Natural killer cell treated with Interleukin-12 subunit alpha and Interleukin-12 subunit beta and Interleukin-15 and Interleukin-18, amount 100 ng/mL, for 72 hours (primary cell): ENCODE measurements around the gene SPDYE2. TPM values are rescaled to one million over a fixed set of nuclear protein-coding genes. Genes with fewer than 3 reads are reported as not detected.
A peak's percentile ranks its signal among the peaks of the same experiment; 100 is the strongest.
"Not testable (repeated sequence)": the region's sequence is repeated elsewhere in the genome, so short reads cannot be mapped to it uniquely, and the experiment has no call there.

Source experiments
- ATAC-seq, 2 donors: fragments of 150-1000 bp; cut with Tn5 transposase in 1 of 2; sonication (Bioruptor Pico), chemical (Tn5 transposase) in 1 of 2; 2 replicates each; pipeline ENCODE4 v1.10.0; 2021
- DNase-seq: peaks from one replicate; pipeline ENCODE4 v3.0.0; 2022; ENCODE audit warnings: low spot score
- H3K27ac Mint-ChIP-seq, 2 donors: 1 replicate in 1 of 2; 2 replicates in 1 of 2; pipeline ENCODE4 v1.8.0; 2022; ENCODE audit warnings: mixed read lengths in 2 of 2, mild to moderate bottlenecking in 1 of 2, moderate library complexity in 1 of 2
- H3K27me3 Mint-ChIP-seq, 2 donors: 1 replicate in 1 of 2; 2 replicates in 1 of 2; pipeline ENCODE4 v1.8.0; 2022; ENCODE audit warnings: mixed read lengths in 2 of 2
- H3K36me3 Mint-ChIP-seq: one replicate; pipeline ENCODE4 v1.8.0; 2022; ENCODE audit warnings: mixed read lengths
- H3K4me1 Mint-ChIP-seq, 2 donors: 1 replicate in 1 of 2; 2 replicates in 1 of 2; pipeline ENCODE4 v1.8.0; 2022; ENCODE audit warnings: low read depth in 2 of 2, mixed read lengths in 2 of 2, mild to moderate bottlenecking in 1 of 2
- H3K4me3 Mint-ChIP-seq: one replicate; pipeline ENCODE4 v1.8.0; 2022; ENCODE audit warnings: mixed read lengths
- H3K9me3 Mint-ChIP-seq: 2 replicates; pipeline ENCODE4 v1.8.0; 2022; ENCODE audit warnings: mixed read lengths
- total RNA-seq, 2 donors: library from RNA; stranded (reverse); gene quantifications; one replicate each; pipeline ENCODE4 v1.2.3, GENCODE V29; 2022

SPDYE2 gene
- under 1 TPM in 1 of 2 donors, not detected in 1; 0.53 TPM for total RNA-seq

- H3K4me1 Mint-ChIP-seq, H3K27me3 Mint-ChIP-seq, H3K4me3 Mint-ChIP-seq, H3K36me3 Mint-ChIP-seq, H3K9me3 Mint-ChIP-seq, H3K27ac Mint-ChIP-seq, DNase-seq: not testable (repeated sequence)
- ATAC-seq, result peak in 1 of 2 donors; percentile 47
These were observed at the start of gene SPDYE2 for GRCh38 chr7:102550808-102551422. SPDYE2 (plus strand) TSS chr7:102551226; CDS start chr7:102553256, 2,030 bp downstream.

GRCh38 chr7:102503141-102503540 is 47.9 kb upstream of the SPDYE2 start:
- not testable (repeated sequence) for H3K27me3 Mint-ChIP-seq, H3K36me3 Mint-ChIP-seq

GRCh38 chr7:102505298-102506185 is 45.5 kb upstream of the SPDYE2 start:
- ATAC-seq, result peak in 1 of 2 donors; percentile 11
- not testable (repeated sequence) for H3K27ac Mint-ChIP-seq, DNase-seq, H3K4me3 Mint-ChIP-seq, H3K9me3 Mint-ChIP-seq, H3K27me3 Mint-ChIP-seq, H3K4me1 Mint-ChIP-seq, H3K36me3 Mint-ChIP-seq

More at GRCh38 chr7:102503141-102503540, 47.9 kb upstream of the SPDYE2 start:
- not testable (repeated sequence) for DNase-seq, H3K9me3 Mint-ChIP-seq, H3K4me1 Mint-ChIP-seq, H3K27ac Mint-ChIP-seq, H3K4me3 Mint-ChIP-seq
- peak in 1 of 2 donors; percentile 27 for ATAC-seq

GRCh38 chr7:102507410-102508088 is 43.5 kb upstream of the SPDYE2 start:
- H3K9me3 Mint-ChIP-seq, ATAC-seq, H3K4me3 Mint-ChIP-seq, H3K27me3 Mint-ChIP-seq, DNase-seq, H3K36me3 Mint-ChIP-seq, H3K27ac Mint-ChIP-seq, H3K4me1 Mint-ChIP-seq: not testable (repeated sequence)

- DNase-seq, H3K9me3 Mint-ChIP-seq, H3K27ac Mint-ChIP-seq, H3K4me3 Mint-ChIP-seq, H3K27me3 Mint-ChIP-seq, H3K4me1 Mint-ChIP-seq, ATAC-seq, H3K36me3 Mint-ChIP-seq: not testable (repeated sequence)
These were observed 40.5 kb upstream of the SPDYE2 start for GRCh38 chr7:102510575-102510974.

- not testable (repeated sequence) for H3K4me1 Mint-ChIP-seq, H3K4me3 Mint-ChIP-seq, DNase-seq, H3K27me3 Mint-ChIP-seq, H3K36me3 Mint-ChIP-seq, H3K27ac Mint-ChIP-seq, H3K9me3 Mint-ChIP-seq
- peak; percentile 47 to 68 for ATAC-seq
These were observed 39.0 kb upstream of the SPDYE2 start for GRCh38 chr7:102511860-102512522.

GRCh38 chr7:102512642-102513221 is 38.3 kb upstream of the SPDYE2 start:
- not testable (repeated sequence) for H3K4me1 Mint-ChIP-seq, H3K27ac Mint-ChIP-seq, ATAC-seq, H3K9me3 Mint-ChIP-seq, DNase-seq, H3K27me3 Mint-ChIP-seq, H3K36me3 Mint-ChIP-seq, H3K4me3 Mint-ChIP-seq

GRCh38 chr7:102514881-102515721 is 35.9 kb upstream of the SPDYE2 start:
- not testable (repeated sequence) for H3K36me3 Mint-ChIP-seq, H3K27ac Mint-ChIP-seq, H3K4me1 Mint-ChIP-seq, H3K9me3 Mint-ChIP-seq, H3K27me3 Mint-ChIP-seq, ATAC-seq, H3K4me3 Mint-ChIP-seq, DNase-seq

- H3K4me1 Mint-ChIP-seq, H3K4me3 Mint-ChIP-seq, H3K36me3 Mint-ChIP-seq, H3K9me3 Mint-ChIP-seq, DNase-seq, ATAC-seq, H3K27me3 Mint-ChIP-seq, H3K27ac Mint-ChIP-seq: not testable (repeated sequence)
These were observed 35.1 kb upstream of the SPDYE2 start for GRCh38 chr7:102515889-102516288.

GRCh38 chr7:102516951-102517350 is 34.1 kb upstream of the SPDYE2 start:
- not testable (repeated sequence) for H3K27ac Mint-ChIP-seq, H3K9me3 Mint-ChIP-seq, H3K36me3 Mint-ChIP-seq, H3K4me3 Mint-ChIP-seq, H3K27me3 Mint-ChIP-seq, H3K4me1 Mint-ChIP-seq, ATAC-seq, DNase-seq

- peak; percentile 99 to 100 for ATAC-seq
- not testable (repeated sequence) for H3K36me3 Mint-ChIP-seq, H3K9me3 Mint-ChIP-seq, H3K4me1 Mint-ChIP-seq, H3K27me3 Mint-ChIP-seq, DNase-seq, H3K27ac Mint-ChIP-seq
- H3K4me3 Mint-ChIP-seq, result peak within 1 kb of the TSS; percentile 44
These were observed 33.4 kb upstream of the SPDYE2 start, which contains the start of gene RASA4B for GRCh38 chr7:102517550-102518147. RASA4B (minus strand) TSS chr7:102517777; CDS start chr7:102517710, 67 bp downstream.

- not testable (repeated sequence) for H3K27me3 Mint-ChIP-seq, H3K9me3 Mint-ChIP-seq, DNase-seq, H3K4me1 Mint-ChIP-seq, ATAC-seq, H3K4me3 Mint-ChIP-seq, H3K27ac Mint-ChIP-seq, H3K36me3 Mint-ChIP-seq
These were observed 30.2 kb upstream of the SPDYE2 start for GRCh38 chr7:102520797-102521196.
